Muscle layer of colon (tissue), 2 donors: Measurements from ENCODE around the gene FAM181B.

Experiments
- H3K27ac ChIP-seq: one replicate; pipeline ENCODE4 v1.7.0; 2013; ENCODE audit warnings: low read depth, mild to moderate bottlenecking, low read length, moderate library complexity
- H3K27me3 ChIP-seq, 2 donors: one replicate each; pipeline ENCODE4 v1.7.0; 2013; ENCODE audit warnings: low read length in 2 of 2, mild to moderate bottlenecking in 2 of 2; ENCODE audit not compliant: insufficient read depth in 2 of 2, control insufficient read depth in 1 of 2
- H3K36me3 ChIP-seq: one replicate; pipeline ENCODE4 v1.7.0; 2013; ENCODE audit warnings: mild to moderate bottlenecking, low read length; ENCODE audit not compliant: insufficient read depth
- H3K4me1 ChIP-seq: one replicate; pipeline ENCODE4 v1.7.0; 2013; ENCODE audit warnings: mild to moderate bottlenecking, low read length; ENCODE audit not compliant: insufficient read depth
- H3K4me3 ChIP-seq, 2 donors: one replicate each; pipeline ENCODE4 v1.7.0; 2013; ENCODE audit warnings: low read length in 2 of 2, low read depth in 1 of 2, mild to moderate bottlenecking in 1 of 2, moderate library complexity in 1 of 2
- H3K9ac ChIP-seq: one replicate; pipeline ENCODE4 v1.7.0; 2013; ENCODE audit warnings: low read length
- H3K9me3 ChIP-seq: one replicate; pipeline ENCODE4 v1.7.0; 2013; ENCODE audit warnings: mild to moderate bottlenecking, low read length
- donor health status: abdominal sarcoma.
- donor health status: Adenocarcinoma of cecum.

Gene FAM181B

DNA sequence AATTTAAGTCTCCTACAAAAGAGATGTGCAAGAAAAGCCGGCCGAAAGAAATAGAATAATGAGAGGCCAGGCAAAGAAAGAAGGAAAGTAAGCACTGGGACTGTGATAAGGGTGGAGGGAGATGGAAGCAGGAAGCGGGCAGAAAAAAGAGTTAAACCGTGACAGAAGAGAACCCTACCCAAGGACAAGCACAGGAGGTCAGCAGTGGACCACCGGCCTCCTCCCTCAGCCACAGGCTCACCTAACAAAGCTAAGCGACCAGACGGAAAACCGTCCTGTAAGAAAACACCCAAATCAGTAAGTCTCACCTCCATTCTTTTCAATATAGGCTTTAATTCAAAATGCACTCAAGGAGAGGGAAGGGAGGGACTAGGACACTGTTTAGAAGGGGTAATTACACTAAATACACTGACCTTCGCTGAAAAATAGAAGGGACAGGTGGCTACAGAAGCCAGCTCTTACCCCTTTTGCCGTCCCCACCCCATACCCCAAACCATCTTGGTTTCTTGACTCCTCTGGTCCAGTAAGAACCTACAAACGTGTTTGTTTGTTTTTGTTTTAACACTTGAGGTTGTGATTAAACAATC lies 1.9 kb downstream of the FAM181B start:
- Histone ChIP-seq H3K9me3 (no peaks in the 10 kb centered on the region), H3K27me3 (peaks cover 13 to 25% of the 10 kb centered on the region in 2 donors), H3K4me3 (no peak overlapping the region)

DNA sequence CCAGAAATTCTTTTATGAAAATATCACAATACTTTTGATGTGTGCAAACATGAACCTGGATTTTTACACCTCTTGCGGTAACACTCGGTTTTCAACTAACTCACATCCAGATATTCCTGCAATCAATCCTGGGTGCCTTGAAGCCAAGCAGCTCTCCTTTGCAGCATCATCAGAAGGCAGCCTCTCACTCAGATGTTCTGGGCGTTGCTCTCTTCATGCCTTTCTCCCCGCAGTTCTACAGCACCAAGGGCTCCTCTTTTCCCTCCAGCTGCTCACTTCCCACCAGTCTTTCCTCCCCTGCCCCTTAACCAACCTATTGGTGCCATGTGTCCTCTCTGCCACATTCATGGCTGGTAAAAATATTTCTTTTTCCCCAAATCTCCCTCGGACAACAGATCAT lies 2.9 kb downstream of the FAM181B start:
- Histone ChIP-seq H3K9me3 (no peaks in the 10 kb centered on the region), H3K27me3 (peaks cover 13 to 25% of the 10 kb centered on the region in 2 donors), H3K4me3 (no peak overlapping the region), H3K4me1 (no peaks in the 10 kb centered on the region), H3K9ac (no peak overlapping the region), H3K36me3 (no peaks in the 10 kb centered on the region), H3K27ac (no peak overlapping the region)

More for the DNA sequence above, 1.9 kb downstream of the FAM181B start:
- no peak overlapping the region for H3K9ac ChIP-seq
- H3K27ac ChIP-seq, result no peak overlapping the region
- no peaks in the 10 kb centered on the region for H3K4me1 ChIP-seq
- H3K36me3 ChIP-seq, result no peaks in the 10 kb centered on the region

DNA sequence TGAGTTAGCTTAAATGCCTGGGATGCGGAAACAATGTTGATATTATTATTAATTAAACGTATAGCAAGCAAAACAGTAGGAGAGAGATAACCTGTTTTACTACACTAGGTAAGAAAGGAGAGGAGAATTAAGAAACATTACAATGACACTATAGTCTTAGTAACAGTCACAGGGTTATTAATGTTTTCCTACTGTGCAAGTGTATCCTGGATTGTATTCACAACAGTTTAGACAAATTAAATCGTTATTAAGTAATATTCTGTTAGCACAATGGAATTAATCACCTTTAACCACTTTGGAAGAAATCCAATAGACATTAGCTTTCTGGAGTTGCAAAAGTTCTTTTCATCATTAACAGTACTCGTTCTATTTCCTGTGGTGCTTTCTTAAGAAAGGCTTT lies 3.4 kb downstream of the FAM181B start:
- Histone ChIP-seq H3K9me3 (no peaks in the 10 kb centered on the region), H3K27ac (no peak overlapping the region), H3K36me3 (no peaks in the 10 kb centered on the region), H3K9ac (no peak overlapping the region), H3K27me3 (peaks cover 13 to 25% of the 10 kb centered on the region in 2 donors), H3K4me1 (no peaks in the 10 kb centered on the region), H3K4me3 (no peak overlapping the region)

DNA sequence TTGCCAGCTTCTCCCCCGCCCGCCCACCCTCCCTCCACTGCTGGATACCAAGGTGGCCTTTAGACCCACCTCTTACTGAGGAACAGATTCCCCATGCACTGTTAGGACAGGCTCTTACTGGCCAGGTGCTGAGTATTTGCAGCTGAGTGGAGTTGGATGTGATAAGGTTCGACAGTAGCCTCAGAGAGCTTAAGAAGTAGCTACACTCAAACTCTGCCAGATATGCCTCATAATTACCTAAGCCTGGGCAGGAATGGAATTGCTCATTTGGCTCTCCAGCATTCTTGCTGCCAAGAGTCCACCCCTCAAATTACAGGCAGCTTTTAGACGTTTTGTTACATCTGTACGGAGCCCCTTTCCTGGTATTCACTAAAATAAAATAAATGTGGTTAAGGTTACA lies 9.6 kb downstream of the FAM181B start:
- H3K9ac ChIP-seq, result no peak overlapping the region
- H3K36me3 ChIP-seq, result no peaks in the 10 kb centered on the region
- H3K27me3 ChIP-seq, result no peaks in the 10 kb centered on the region
- H3K27ac ChIP-seq, result no peak overlapping the region
- no peaks in the 10 kb centered on the region for H3K9me3 ChIP-seq
- H3K4me3 ChIP-seq, result no peak overlapping the region
- no peaks in the 10 kb centered on the region for H3K4me1 ChIP-seq

DNA sequence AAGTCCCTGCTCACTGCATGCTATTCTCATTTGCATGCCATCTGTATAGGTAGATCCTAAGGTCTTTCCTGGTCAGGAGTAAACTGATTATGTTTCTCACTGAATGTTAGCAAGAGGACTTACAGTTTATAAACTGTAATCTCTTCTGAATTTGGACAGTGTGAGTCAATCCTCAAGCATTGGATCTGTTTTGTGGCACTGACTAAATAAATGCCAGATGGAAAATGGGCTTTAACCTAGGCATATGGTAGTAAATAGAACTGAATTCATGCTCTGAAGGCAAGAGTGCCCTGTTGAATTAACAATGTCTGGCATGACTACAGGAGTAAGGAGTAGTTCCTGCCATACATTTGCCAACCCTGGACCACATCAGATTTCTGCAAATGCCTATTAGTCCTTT lies 11.4 kb downstream of the FAM181B start:
- H3K27me3 ChIP-seq, result no peaks in the 10 kb centered on the region
- H3K27ac ChIP-seq, result no peak overlapping the region
- H3K9me3 ChIP-seq, result no peaks in the 10 kb centered on the region
- no peak overlapping the region for H3K4me3 ChIP-seq
- H3K9ac ChIP-seq, result no peak overlapping the region
- H3K36me3 ChIP-seq, result no peaks in the 10 kb centered on the region
- peaks cover 9% of the 10 kb centered on the region for H3K4me1 ChIP-seq

DNA sequence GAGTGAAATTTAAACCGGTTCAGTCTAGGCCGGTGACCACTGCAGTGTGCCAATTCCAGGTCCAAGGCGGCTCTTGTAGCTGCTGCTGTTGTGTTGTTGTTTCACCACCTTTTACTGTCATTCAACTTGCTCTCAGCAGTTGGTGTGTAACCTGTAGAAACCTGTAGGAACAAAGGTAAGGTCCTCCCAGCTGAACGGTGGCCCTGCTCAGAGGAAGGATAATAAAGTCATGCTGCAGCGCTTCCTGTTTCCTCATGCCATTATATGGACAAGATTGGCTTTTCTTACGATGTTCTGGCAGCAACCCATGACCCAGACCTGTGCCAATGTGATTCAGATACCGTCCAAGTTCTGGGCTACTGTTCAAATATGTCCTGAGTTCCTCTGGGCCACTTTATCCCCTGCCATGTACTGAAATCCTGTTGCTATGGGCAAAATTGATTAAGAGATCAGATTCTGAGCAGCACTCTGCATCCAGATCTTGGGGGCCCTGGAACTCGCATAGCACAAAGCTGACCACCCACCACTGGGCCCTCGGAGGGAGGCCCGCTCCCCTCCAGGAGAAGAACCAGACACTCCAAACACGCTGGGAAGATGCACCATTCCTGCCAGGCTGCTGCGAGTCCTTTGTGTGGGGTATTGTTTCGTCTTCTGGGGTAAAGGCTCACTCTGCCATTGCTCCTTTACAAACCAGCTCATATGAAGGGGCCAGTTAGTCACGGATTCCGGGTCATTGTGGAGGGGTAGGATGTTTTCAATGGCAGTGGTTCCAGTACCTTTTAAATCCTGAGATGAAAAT lies 13.2 kb downstream of the FAM181B start:
- Histone ChIP-seq H3K9ac (no peak overlapping the region), H3K27ac (no peak overlapping the region)

DNA sequence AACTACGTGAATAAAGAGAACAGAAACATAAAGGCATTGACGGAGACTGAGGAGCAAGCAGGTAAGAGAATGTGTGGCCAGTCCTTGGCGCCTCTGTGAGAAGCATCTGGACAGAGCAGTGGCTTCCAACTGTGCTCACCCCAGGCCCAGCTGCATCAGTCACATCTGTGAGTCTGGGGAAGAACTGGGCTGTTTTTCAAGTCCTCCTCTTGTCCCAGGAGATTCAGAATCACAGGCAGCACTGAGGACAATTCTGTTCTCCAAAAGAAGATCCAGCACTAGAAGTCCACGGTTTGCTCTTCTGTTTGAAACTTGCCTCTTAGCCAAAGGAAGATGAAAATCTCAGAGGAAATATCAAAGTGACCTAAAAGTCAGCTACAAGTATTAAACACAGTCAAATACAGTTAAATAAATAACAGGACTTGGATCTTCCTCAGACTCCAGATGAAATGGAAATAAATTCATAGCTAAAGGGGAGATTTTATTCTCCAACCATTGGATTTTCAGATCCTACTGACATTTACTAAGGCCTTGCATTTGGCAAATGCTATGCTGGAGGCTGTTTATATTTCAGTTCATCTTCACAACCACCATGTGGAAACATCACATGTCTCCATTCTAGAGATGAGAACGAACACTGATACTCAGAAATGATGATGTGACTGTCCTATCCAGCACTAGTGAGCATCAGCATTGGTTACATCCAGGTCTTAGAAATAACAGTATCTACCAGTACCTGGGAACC lies 14.1 kb downstream of the FAM181B start:
- Histone ChIP-seq H3K4me3 (no peak overlapping the region), H3K9ac (no peak overlapping the region), H3K27ac (no peak overlapping the region)

More for the DNA sequence above, 13.2 kb downstream of the FAM181B start:
- H3K4me3 ChIP-seq, result no peak overlapping the region
- no peaks in the 10 kb centered on the region for H3K9me3 ChIP-seq
- no peaks in the 10 kb centered on the region for H3K36me3 ChIP-seq
- peaks cover 9% of the 10 kb centered on the region for H3K4me1 ChIP-seq
- no peaks in the 10 kb centered on the region for H3K27me3 ChIP-seq

GRCh38 chr11:82718821-82719220 lies 14.8 kb downstream of the FAM181B start:
- Histone ChIP-seq H3K4me3 (peak overlapping the region in 1 of 2 donors; percentile 4), H3K36me3 (no peaks in the 10 kb centered on the region), H3K27me3 (no peaks in the 10 kb centered on the region), H3K9me3 (no peaks in the 10 kb centered on the region), H3K4me1 (peaks cover 9% of the 10 kb centered on the region), H3K27ac (no peak overlapping the region), H3K9ac (no peak overlapping the region)

More for the DNA sequence above, 14.1 kb downstream of the FAM181B start:
- Histone ChIP-seq H3K27me3 (no peaks in the 10 kb centered on the region), H3K4me1 (peaks cover 9% of the 10 kb centered on the region), H3K9me3 (no peaks in the 10 kb centered on the region), H3K36me3 (no peaks in the 10 kb centered on the region)

DNA sequence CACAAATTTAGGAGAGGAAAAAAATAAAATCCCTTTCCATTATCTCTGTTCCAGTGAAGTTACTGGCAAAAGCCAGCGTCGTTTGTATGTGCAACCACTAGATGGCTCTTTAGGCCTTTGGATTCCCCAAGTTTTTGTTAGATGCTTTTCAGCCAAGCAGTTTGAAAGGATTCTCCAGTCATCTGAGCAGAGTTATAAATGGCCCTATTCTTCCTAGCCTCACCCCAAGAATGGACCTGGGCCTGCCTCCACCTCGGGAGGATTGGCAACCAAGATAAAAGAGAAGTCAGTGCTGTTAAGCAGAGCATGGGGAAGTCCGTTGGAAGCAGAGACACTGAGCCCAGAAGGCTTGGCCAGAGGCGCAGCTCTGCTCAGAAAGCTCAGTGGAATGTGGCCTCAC lies 15.4 kb downstream of the FAM181B start:
- Histone ChIP-seq H3K4me1 (peaks cover 9% of the 10 kb centered on the region), H3K9me3 (no peaks in the 10 kb centered on the region), H3K36me3 (no peaks in the 10 kb centered on the region), H3K27ac (no peak overlapping the region), H3K27me3 (no peaks in the 10 kb centered on the region), H3K4me3 (peak overlapping the region in 1 of 2 donors; percentile 4), H3K9ac (no peak overlapping the region)

DNA sequence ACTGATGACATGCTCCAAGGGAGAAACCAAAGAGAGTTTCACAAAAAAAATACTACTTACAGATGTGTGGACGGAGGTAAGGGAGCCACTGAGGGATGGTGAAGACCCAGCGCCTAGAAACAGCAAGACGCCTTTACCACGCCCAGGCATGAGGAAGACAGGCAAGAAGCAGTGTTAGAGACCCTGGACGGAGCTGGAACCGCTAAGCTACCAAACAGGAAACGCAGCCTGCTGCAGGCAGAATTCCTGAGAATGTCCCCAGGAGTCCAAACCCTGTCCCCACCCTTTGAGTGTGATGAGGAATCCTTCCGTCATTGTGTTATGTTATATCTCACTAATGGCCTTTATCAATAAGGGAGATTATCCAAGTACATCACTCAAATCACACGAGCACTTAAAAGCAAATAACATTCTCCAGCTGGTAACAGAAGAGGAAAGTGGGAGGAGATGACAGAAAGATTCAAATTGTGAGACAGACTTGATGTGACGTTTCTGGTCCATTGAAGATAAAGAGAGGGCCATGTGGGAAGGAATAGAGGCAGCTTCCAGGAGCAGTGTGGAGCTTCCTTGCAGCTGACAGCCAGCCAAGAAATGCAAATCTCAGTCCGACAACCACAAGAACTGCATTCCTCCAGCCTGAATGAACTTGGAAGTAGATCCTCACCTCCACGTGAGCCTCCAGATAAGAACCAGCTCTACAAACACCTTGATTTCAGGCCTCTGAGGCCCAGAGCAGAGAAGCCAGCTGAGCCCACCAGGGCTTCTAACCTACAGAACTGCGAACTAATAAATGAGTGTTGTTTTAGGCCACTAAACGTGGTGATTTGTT lies 19.1 kb downstream of the FAM181B start:
- no peak overlapping the region for H3K4me3 ChIP-seq
- no peak overlapping the region for H3K9ac ChIP-seq
- no peaks in the 10 kb centered on the region for H3K36me3 ChIP-seq
- peaks cover 9% of the 10 kb centered on the region for H3K4me1 ChIP-seq
- no peaks in the 10 kb centered on the region for H3K27me3 ChIP-seq
- no peaks in the 10 kb centered on the region for H3K9me3 ChIP-seq
- H3K27ac ChIP-seq, result no peak overlapping the region

- H3K27me3 ChIP-seq, result no peaks in the 10 kb centered on the region
- H3K4me1 ChIP-seq, result no peaks in the 10 kb centered on the region
- no peaks in the 10 kb centered on the region for H3K9me3 ChIP-seq
- no peak overlapping the region for H3K27ac ChIP-seq
- no peaks in the 10 kb centered on the region for H3K36me3 ChIP-seq
- no peak overlapping the region for H3K9ac ChIP-seq
- no peak overlapping the region for H3K4me3 ChIP-seq
Observed at GRCh38 chr11:82711648-82712047, 22.0 kb downstream of the FAM181B start.
